Gastroesophageal sphincter (tissue), 4 donors: ENCODE results near the gene QKI. TPM values are rescaled to one million over a fixed set of nuclear protein-coding genes. Genes with fewer than 3 reads are reported as not detected.

Source experiments
- ATAC-seq: fragments of 150-250 bp; one replicate; pipeline ENCODE4 v1.9.1; 2016; ENCODE audit warnings: mild to moderate bottlenecking, moderate library complexity
- H3K27ac ChIP-seq, 4 donors: fragments of 200-600 bp; sonication (generic) in 3 of 4; 1 replicate in 3 of 4; 2 replicates in 1 of 4; pipeline ENCODE4 v1.5.1; 2016 to 2019
- H3K27me3 ChIP-seq: fragments of 200-600 bp; sonication (generic); one replicate; pipeline ENCODE4 v1.5.1; 2019
- H3K36me3 ChIP-seq, 2 donors: fragments of 200-600 bp; sonication (generic); one replicate each; pipeline ENCODE4 v1.5.1; 2019; ENCODE audit warnings: control low read depth in 1 of 2
- H3K4me1 ChIP-seq, 3 donors: fragments of 200-600 bp; sonication (generic); 1 replicate in 2 of 3; 2 replicates in 1 of 3; pipeline ENCODE4 v1.5.1; 2016 to 2019; ENCODE audit warnings: control low read depth in 2 of 3
- H3K4me3 ChIP-seq, 2 donors: fragments of 200-600 bp; sonication (generic); one replicate each; pipeline ENCODE4 v1.5.1; 2019; ENCODE audit warnings: mild to moderate bottlenecking in 1 of 2, moderate library complexity in 1 of 2
- H3K9me3 ChIP-seq, 3 donors: fragments of 200-600 bp; sonication (generic); one replicate each; pipeline ENCODE4 v1.5.1; 2017 to 2019; ENCODE audit warnings: control low read depth in 2 of 3
- CTCF ChIP-seq, 4 experiments: fragments of 200-600 bp in 2 of 4; fragments of 450-650 bp in 2 of 4; sonication (generic) in 1 of 4; IDR thresholded peaks; one replicate each; pipeline ENCODE4 v1.5.1; 2017 to 2019; ENCODE audit warnings: antibody characterized with exemption in 4 of 4, mild to moderate bottlenecking in 2 of 4, moderate library complexity in 2 of 4
- EP300 ChIP-seq: sonication (generic); formaldehyde crosslinking; IDR thresholded peaks from one replicate; pipeline ENCODE4 v1.6.1; 2017; ENCODE audit warnings: antibody characterized with exemption, mild to moderate bottlenecking
- POLR2A ChIP-seq, 2 donors: fragments of 450-650 bp; IDR thresholded peaks; one replicate each; pipeline ENCODE4 v1.6.1; 2017; ENCODE audit warnings: antibody characterized with exemption in 2 of 2, mild to moderate bottlenecking in 2 of 2, moderate library complexity in 1 of 2
- POLR2AphosphoS5 ChIP-seq: sonication (generic); formaldehyde crosslinking; IDR thresholded peaks from one replicate; pipeline ENCODE4 v1.6.1; 2017; ENCODE audit warnings: antibody characterized with exemption
- WGBS, 2 donors: methylation state at CpG; one replicate each; pipeline ENCODE4 v1.1.5; 2018; ENCODE audit warnings: low coverage in 1 of 2; 5-methylcytosine and 5-hydroxymethylcytosine counted together
- total RNA-seq, 4 donors: library from RNA; depleted of rRNA; stranded (reverse); fragments of >200 nt; gene quantifications; one replicate each; pipeline ENCODE4 v1.1.0, GENCODE V29; 2016

QKI gene
- total RNA-seq, 4 donors from 2014 or later = 170 to 249 (median 227) TPM

GRCh38 chr6:163442336-163442735 lies 27.8 kb downstream of the QKI start:
- Histone ChIP-seq H3K9me3 (no peaks in the 10 kb centered on the region), H3K4me1 (peaks cover 9 to 88% (median 10%) of the 10 kb centered on the region in 3 donors), H3K27me3 (no peaks in the 10 kb centered on the region), H3K27ac (no peak overlapping the region), H3K36me3 (no peaks in the 10 kb centered on the region), H3K4me3 (no peak overlapping the region)
- ATAC-seq = no peak
- no peak for TF ChIP-seq POLR2A (IDR thresholded peaks at IDR 0.05)
- TF ChIP-seq EP300 = no peak
- TF ChIP-seq CTCF (IDR thresholded peaks at IDR 0.05) = no peak
- TF ChIP-seq POLR2AphosphoS5 = no peak
- 83 to 91% methylated on average over 2 of the region's 2 CpGs for WGBS, 2 donors

GRCh38 chr6:163444077-163444476 lies 29.6 kb downstream of the QKI start:
- no peaks in the 10 kb centered on the region for H3K36me3 ChIP-seq
- no peaks in the 10 kb centered on the region for H3K9me3 ChIP-seq
- H3K27ac ChIP-seq = no peak overlapping the region
- no peaks in the 10 kb centered on the region for H3K27me3 ChIP-seq
- 86 to 96% methylated on average over 2 of the region's 2 CpGs for WGBS, 2 donors
- no peak for TF ChIP-seq CTCF (IDR thresholded peaks at IDR 0.05)
- no peak for TF ChIP-seq EP300
- no peak for TF ChIP-seq POLR2A (IDR thresholded peaks at IDR 0.05)
- no peak for TF ChIP-seq POLR2AphosphoS5
- H3K4me3 ChIP-seq = no peak overlapping the region
- ATAC-seq = no peak
- H3K4me1 ChIP-seq = peaks cover 3 to 88% (median 16%) of the 10 kb centered on the region in 3 donors

GRCh38 chr6:163446549-163446948 lies 32.0 kb downstream of the QKI start:
- H3K4me3 ChIP-seq = no peak overlapping the region
- H3K9me3 ChIP-seq = no peaks in the 10 kb centered on the region
- no peaks in the 10 kb centered on the region for H3K36me3 ChIP-seq
- H3K27ac ChIP-seq = no peak overlapping the region
- 45 to 53% methylated on average over 4 of the region's 4 CpGs for WGBS, 2 donors
- H3K27me3 ChIP-seq = no peaks in the 10 kb centered on the region
- ATAC-seq = no peak
- H3K4me1 ChIP-seq = peaks cover 3 to 85% (median 18%) of the 10 kb centered on the region in 3 donors
- TF ChIP-seq POLR2A (IDR thresholded peaks at IDR 0.05) = no peak
- no peak for TF ChIP-seq CTCF (IDR thresholded peaks at IDR 0.05)
- no peak for TF ChIP-seq EP300
- no peak for TF ChIP-seq POLR2AphosphoS5

GRCh38 chr6:163449076-163449475 lies 34.6 kb downstream of the QKI start:
- Histone ChIP-seq H3K27ac (no peak overlapping the region), H3K27me3 (no peaks in the 10 kb centered on the region), H3K4me3 (no peak overlapping the region), H3K9me3 (no peaks in the 10 kb centered on the region), H3K36me3 (no peaks in the 10 kb centered on the region), H3K4me1 (peaks cover 0 to 89% (median 12%) of the 10 kb centered on the region in 3 donors)
- no peak for TF ChIP-seq POLR2AphosphoS5
- no peak for TF ChIP-seq POLR2A (IDR thresholded peaks at IDR 0.05)
- TF ChIP-seq CTCF (IDR thresholded peaks at IDR 0.05) = no peak
- TF ChIP-seq EP300 = no peak
- no peak for ATAC-seq
- 8% methylated on average over 1 of the region's 1 CpG for WGBS, 2 donors

- no peak for ATAC-seq
- Histone ChIP-seq H3K9me3 (no peaks in the 10 kb centered on the region), H3K4me1 (peaks cover 21 to 86% (median 25%) of the 10 kb centered on the region in 3 donors), H3K27me3 (no peaks in the 10 kb centered on the region), H3K36me3 (no peaks in the 10 kb centered on the region), H3K27ac (no peak overlapping the region), H3K4me3 (no peak overlapping the region)
- no peak for TF ChIP-seq POLR2AphosphoS5
- TF ChIP-seq EP300 = no peak
- no peak for TF ChIP-seq CTCF (IDR thresholded peaks at IDR 0.05)
- TF ChIP-seq POLR2A (IDR thresholded peaks at IDR 0.05) = no peak
- 100% methylated on average over 2 of the region's 2 CpGs for WGBS, 2 donors
These were observed 39.9 kb downstream of the QKI start for GRCh38 chr6:163454425-163454824.
